Measurements from ENCODE around the gene SEMA4C.

Gene SEMA4C

GRCh38 chr2:96880891-96881273 lies 11.0 kb upstream of the SEMA4C start:
- in situ Hi-C loops (cut with MboI; ENCODE audit: low sequenced_read_pairs, unreplicated experiment) = no loop called here
- TF ChIP-seq CTCF (IDR thresholded peaks at IDR 0.05; ENCODE audit: borderline replicate concordance, control extremely low read depth, extremely low read depth, insufficient read depth, missing control alignments) = no peak
- no peak for DNase-seq (ENCODE audit: low spot score)

- no peak for TF ChIP-seq CTCF (IDR thresholded peaks at IDR 0.05; ENCODE audit: borderline replicate concordance, control extremely low read depth, extremely low read depth, insufficient read depth, missing control alignments)
- no peak for DNase-seq (ENCODE audit: low spot score)
- in situ Hi-C loops (cut with MboI; ENCODE audit: low sequenced_read_pairs, unreplicated experiment) = no loop called here
Observed at GRCh38 chr2:96879545-96880040, 9.7 kb upstream of the SEMA4C start.

- in situ Hi-C loops (cut with MboI; ENCODE audit: low sequenced_read_pairs, unreplicated experiment) = no loop called here
- TF ChIP-seq CTCF (IDR thresholded peaks at IDR 0.05; ENCODE audit: borderline replicate concordance, control extremely low read depth, extremely low read depth, insufficient read depth, missing control alignments) = no peak
- DNase-seq (ENCODE audit: low spot score) = no peak
Observed at GRCh38 chr2:96878796-96879544, 9.1 kb upstream of the SEMA4C start.

GRCh38 chr2:96878171-96878570 lies 8.3 kb upstream of the SEMA4C start:
- TF ChIP-seq CTCF (IDR thresholded peaks at IDR 0.05; ENCODE audit: borderline replicate concordance, control extremely low read depth, extremely low read depth, insufficient read depth, missing control alignments) = no peak
- DNase-seq (ENCODE audit: low spot score) = no peak
- in situ Hi-C loops (cut with MboI; ENCODE audit: low sequenced_read_pairs, unreplicated experiment) = no loop called here

GRCh38 chr2:96877631-96878092 lies 7.8 kb upstream of the SEMA4C start:
- in situ Hi-C loops (cut with MboI; ENCODE audit: low sequenced_read_pairs, unreplicated experiment) = no loop called here
- TF ChIP-seq CTCF (IDR thresholded peaks at IDR 0.05; ENCODE audit: borderline replicate concordance, control extremely low read depth, extremely low read depth, insufficient read depth, missing control alignments) = no peak
- no peak for DNase-seq (ENCODE audit: low spot score)

- no peak for DNase-seq (ENCODE audit: low spot score)
- no peak for TF ChIP-seq CTCF (IDR thresholded peaks at IDR 0.05; ENCODE audit: borderline replicate concordance, control extremely low read depth, extremely low read depth, insufficient read depth, missing control alignments)
- in situ Hi-C loops (cut with MboI; ENCODE audit: low sequenced_read_pairs, unreplicated experiment) = no loop called here
Observed at GRCh38 chr2:96877042-96877451, 7.2 kb upstream of the SEMA4C start.
